Lower leg skin (tissue), 3 donors: ENCODE results near the gene MYO1A.
A peak's percentile ranks its signal among the peaks of the same experiment; 100 is the strongest.

ENCODE experiments used
- CTCF ChIP-seq, 3 donors: fragments of 450-650 bp; IDR thresholded peaks; one replicate each; pipeline ENCODE4 v1.5.1; 2016; ENCODE audit warnings: antibody characterized with exemption in 3 of 3, mild to moderate bottlenecking in 3 of 3, moderate library complexity in 2 of 3
- POLR2A ChIP-seq, 2 donors: fragments of 450-650 bp; IDR thresholded peaks; one replicate each; pipeline ENCODE4 v1.6.1; 2016 to 2017; ENCODE audit warnings: antibody characterized with exemption in 2 of 2, mild to moderate bottlenecking in 1 of 2, moderate library complexity in 1 of 2

- TF ChIP-seq CTCF (IDR thresholded peaks at IDR 0.05): no peak
- TF ChIP-seq POLR2A (IDR thresholded peaks at IDR 0.05): peak in 1 of 2 donors; percentile 45
Observed at GRCh38 chr12:57087691-57088353, 37.9 kb upstream of the MYO1A start.
